ENCODE data around the gene FBXL16.
"Not testable (repeated sequence)": the region's sequence is repeated elsewhere in the genome, so short reads cannot be mapped to it uniquely, and the experiment has no call there.

FBXL16 gene

DNA sequence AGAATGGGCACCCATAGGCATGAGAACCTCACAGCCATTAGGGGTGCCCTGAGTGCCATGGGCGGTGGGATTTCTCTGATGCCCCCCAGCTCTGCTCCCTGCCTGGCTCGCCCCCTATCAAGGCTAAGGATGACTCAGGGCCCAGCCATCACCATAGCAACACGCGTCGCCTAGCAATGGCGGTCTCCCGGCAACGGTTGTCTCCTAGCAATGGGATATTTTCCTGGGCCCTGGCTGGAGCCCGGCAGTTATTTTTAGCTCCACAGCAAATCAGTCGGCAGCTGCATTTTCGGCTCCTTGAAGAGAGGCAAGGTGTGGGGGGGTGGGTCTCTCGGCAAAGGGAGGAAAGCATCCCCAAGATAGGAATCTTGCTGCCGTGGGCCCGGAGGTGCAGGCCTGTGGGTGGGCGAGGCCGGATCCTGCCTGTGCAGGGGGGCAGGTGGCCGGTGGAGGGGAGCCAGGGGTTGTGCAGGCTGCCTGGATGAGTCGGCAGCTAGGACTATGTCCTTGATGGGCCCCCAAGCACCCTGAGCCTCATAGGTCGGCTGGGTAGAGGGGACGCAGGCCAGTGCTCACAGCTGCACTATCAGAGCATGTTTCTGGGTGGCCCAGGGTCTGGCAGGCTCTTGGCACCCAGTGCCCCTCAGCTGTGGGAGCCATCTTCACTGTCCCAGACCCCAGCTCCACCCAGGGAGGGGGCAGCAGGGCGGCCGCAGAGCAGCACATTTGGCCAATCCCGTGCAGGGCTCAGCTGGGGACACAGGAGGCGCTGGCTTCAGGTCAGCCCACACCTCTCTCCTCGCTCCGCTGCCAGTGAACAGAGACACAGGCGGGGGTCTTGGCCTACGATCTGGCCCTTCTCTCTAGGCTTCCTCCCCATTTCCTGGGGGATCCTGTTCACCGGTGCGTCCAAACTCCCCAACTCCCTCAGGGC is 4.2 kb upstream of the FBXL16 start:
- no peak for DNase-seq (ENCODE audit: low read depth)

DNA sequence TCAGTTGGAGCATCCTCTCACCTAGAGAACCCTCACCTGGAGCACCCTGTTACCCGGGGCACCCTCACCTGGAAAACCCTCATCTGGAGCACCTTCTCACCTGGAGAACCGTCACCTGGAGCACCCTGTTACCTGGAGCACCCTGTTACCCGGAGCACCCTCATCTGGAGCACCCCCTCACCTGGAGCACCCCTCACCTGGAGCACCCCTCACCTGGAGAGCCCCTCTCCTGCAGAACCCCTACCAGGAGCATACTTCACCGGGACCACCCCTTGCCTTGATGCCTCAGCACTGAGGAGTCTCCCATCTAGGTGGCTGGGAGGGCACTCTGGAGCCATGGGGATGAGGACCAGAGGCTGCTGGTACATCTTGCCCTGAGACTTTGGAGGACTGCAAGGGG is 3.4 kb upstream of the FBXL16 start:
- DNase-seq (ENCODE audit: low read depth): no peak

DNA sequence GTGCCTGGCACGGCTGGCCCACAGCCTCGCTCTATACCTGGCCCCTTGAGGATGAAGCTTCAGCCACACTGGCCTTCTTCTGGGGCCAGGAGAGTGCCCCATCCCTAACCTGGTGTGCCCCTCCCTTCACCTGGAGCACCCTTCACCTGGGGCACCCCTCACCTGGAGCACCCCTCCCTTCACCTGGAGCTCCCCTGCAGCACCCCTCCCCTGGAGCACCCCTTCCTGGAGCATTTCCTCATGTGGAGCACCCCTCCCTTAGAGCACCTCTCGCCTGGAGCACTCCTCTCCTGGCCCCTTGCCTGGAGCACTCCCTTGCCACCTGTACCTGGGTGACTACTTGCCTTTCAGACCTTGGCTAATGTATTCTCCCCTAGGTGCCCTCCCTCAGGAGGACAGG is 2.4 kb upstream of the FBXL16 start:
- no peak for DNase-seq (ENCODE audit: low read depth)

DNA sequence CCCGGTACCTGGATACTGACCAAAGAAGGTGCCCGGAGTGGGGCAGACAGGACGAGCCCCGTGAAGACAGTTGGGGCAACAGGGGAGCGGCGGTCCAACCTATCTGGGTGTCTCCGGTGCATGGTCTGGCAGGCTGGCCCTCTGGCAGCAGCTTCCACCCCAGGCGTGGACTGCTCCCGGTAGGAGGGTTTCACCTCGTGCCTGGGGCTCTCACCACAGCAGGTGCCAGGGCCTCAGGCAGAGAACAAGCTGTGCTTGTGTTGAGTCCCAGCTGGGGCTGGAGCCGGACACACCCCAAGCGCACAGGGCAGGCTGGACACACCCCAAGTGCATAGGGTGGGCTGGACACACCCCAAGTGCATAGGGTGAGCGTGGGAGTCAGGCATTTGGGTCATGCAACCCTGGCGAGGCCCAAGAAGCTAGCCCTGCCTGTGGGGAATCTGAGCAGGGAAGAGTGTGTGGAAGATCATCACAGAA is 1.5 kb upstream of the FBXL16 start:
- no peak for DNase-seq (ENCODE audit: low read depth)

DNA sequence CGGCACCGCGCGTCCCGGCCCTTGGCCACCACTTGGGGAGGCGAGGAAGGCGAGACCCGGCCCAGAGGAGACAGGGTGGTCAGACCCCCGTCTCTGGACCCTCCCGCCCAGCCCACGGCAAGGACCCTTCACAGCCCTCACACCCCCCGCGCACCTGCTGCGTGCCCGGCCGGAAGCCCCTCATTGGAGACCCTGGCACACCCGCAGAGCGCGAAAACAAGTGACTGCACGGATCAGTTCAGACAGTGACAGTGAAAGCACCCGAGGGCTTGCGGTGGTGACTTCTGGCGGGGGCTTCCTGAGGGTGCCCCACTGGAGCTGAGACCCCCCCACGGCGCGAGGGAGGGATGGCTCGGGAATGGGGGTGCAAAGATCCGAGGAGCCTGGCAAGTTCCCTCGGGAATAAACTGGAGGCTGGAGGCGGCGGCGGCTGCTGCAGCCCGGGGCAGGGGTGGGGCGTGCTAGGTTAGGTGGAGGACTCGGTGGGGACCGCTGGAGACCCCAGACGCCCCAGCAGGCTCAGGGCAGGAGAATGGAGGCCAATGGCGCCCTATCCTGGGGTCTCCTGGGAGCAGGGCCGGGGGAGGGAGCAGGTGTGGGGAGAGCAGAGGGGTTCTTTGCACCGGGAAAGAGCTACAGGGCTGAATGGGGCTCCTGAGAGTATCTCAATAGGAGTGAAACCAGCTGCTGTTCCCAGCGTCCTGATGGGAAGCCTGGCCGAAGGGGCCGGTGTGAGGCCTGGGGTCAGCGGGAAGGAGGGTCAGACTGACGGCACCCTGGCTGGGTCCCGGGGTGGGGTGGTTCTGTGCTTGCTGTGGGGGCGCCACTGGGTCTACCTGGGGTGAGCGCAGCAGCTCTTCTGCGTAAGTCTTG is 824 bp upstream of the FBXL16 start:
- DNase-seq (ENCODE audit: low read depth): no peak

GRCh38 chr16:704552-705380 is 835 bp downstream of the FBXL16 start:
- no peak for DNase-seq (ENCODE audit: low read depth)

- no peak for DNase-seq (ENCODE audit: low read depth)
Observed at GRCh38 chr16:704047-704446, 1.6 kb downstream of the FBXL16 start.

GRCh38 chr16:703406-703805 is 2.2 kb downstream of the FBXL16 start:
- DNase-seq (ENCODE audit: low read depth): no peak

- DNase-seq (ENCODE audit: low read depth): no peak
Observed at GRCh38 chr16:702341-702740, 3.3 kb downstream of the FBXL16 start.

- no peak for DNase-seq (ENCODE audit: low read depth)
Observed at GRCh38 chr16:700684-701584, 4.7 kb downstream of the FBXL16 start.

DNA sequence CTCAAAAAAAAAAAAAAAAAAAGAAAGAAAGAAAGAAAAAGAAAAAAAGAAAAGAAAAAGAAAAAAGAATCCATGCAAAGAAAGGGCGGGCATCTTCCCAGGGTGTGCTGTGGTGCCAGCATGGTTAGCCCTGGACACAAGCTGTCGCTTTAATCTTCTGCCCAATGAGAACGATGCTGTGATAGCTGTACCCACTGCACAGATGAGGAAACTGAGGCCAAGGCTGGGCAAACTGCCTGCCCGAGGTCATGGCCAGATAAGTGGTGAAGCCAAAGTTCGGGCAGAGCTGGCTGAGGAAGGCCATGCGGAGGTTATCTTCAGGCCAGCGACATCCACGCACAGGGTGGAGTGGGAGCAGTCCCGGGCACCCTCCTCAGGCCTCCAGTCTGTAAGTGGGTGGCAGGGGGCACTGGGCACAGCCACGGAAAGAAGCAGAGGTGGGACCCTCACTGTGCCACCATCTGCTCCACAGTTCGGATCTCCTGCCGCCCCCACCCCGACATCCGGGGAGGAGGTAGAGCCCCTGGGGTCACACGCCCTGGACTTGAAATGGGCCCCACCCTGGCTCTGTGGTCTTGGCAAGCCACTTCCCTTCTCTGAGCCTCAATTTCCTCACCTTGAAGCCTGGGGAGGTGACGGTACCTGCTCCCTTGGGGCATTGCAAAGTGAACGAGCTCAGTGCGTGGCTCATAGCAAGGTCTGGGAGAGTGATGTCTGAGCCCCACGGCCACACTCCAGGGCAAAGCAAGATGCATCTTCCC is 6.5 kb downstream of the FBXL16 start:
- no peak for DNase-seq (ENCODE audit: low read depth)

GRCh38 chr16:695355-696089 is 10.1 kb downstream of the FBXL16 start:
- no peak for DNase-seq (ENCODE audit: low read depth)

- no peak for DNase-seq (ENCODE audit: low read depth)
Observed at GRCh38 chr16:694863-695354, 10.7 kb downstream of the FBXL16 start.

- DNase-seq (ENCODE audit: low read depth): no peak
Observed at GRCh38 chr16:694187-694862, 11.3 kb downstream of the FBXL16 start.

GRCh38 chr16:693766-694165 is 11.8 kb downstream of the FBXL16 start:
- no peak for DNase-seq (ENCODE audit: low read depth)

GRCh38 chr16:693364-693763 is 12.2 kb downstream of the FBXL16 start:
- DNase-seq (ENCODE audit: low read depth): no peak

- no peak for DNase-seq (ENCODE audit: low read depth)
Observed at GRCh38 chr16:692356-693108, 13.1 kb downstream of the FBXL16 start.

DNA sequence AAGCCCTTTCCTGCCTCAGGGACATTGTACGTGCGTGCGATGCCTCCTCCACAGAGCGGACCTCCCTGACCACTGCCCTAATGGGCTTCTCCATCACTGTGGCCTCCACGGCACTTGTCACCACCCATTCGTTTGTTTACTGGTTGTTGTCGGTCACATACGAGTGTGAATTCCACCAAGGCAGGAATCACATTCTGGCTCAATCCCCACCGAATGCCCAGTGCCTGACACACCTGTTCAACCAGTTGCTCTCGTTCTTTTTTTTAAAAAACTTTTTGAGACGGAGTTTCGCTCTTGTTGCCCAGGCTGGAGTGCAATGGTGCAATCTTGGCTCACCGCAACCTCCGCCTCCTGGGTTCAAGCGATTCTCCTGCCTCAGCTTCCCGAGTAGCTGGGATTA is 14.4 kb downstream of the FBXL16 start:
- not testable (repeated sequence) for DNase-seq (ENCODE audit: low read depth)
